HEK293 (cell line): ENCODE data around the gene GMDS.

Experiments
- CTCF ChIA-PET: fragments of 350-600 bp; formaldehyde crosslinking; extraction: SDS; loops from one replicate; lab custom pipeline; 2021; ENCODE audit warnings: antibody characterized with exemption; lab: Yijun Ruan, JAX
- POLR2A ChIA-PET: fragments of 300-600 bp; formaldehyde crosslinking; extraction: SDS; loops from one replicate; lab custom pipeline; 2020; ENCODE audit warnings: antibody characterized with exemption, inconsistent platforms; lab: Yijun Ruan, JAX
- H3K27ac ChIP-seq: fragments of 200-500 bp; sonication (Bioruptor generic); 2 replicates; pipeline ENCODE4 v1.5.1; 2014; ENCODE audit warnings: low read depth, low read length, control low read depth, inconsistent platforms; ENCODE audit errors: extremely low read depth
- H3K36me3 ChIP-seq, 2 experiments: fragments of 200-500 bp in 1 of 2; sonication (Bioruptor generic) in 1 of 2; 1 replicate in 1 of 2; 2 replicates in 1 of 2; pipeline ENCODE4 v1.5.1; 2014 to 2017; ENCODE audit warnings: inconsistent platforms in 2 of 2, low read length in 2 of 2; ENCODE audit not compliant: control insufficient read depth in 2 of 2, insufficient read depth in 1 of 2
- H3K4me1 ChIP-seq: fragments of 200-500 bp; sonication (Bioruptor generic); 2 replicates; pipeline ENCODE4 v1.5.1; 2014; ENCODE audit warnings: mild to moderate bottlenecking, low read length, inconsistent platforms; ENCODE audit not compliant: control insufficient read depth, insufficient read depth
- H3K4me3 ChIP-seq: 2 replicates; pipeline ENCODE4 v1.5.1; 2011; ENCODE audit warnings: low read depth, mild to moderate bottlenecking, control low read depth, low read length, moderate library complexity
- H3K9me3 ChIP-seq: fragments of 200-500 bp; sonication (Bioruptor generic); 2 replicates; pipeline ENCODE4 v1.5.1; 2014; ENCODE audit warnings: low read depth, low read length, inconsistent platforms; ENCODE audit not compliant: control insufficient read depth, insufficient read depth
- BCL11A ChIP-seq: fragments of 450-650 bp; formaldehyde crosslinking; IDR thresholded peaks from 2 replicates; pipeline ENCODE4 v1.5.1; 2016; ENCODE audit warnings: low read depth, missing biosample characterization, missing genetic modification characterization
- KLF16 ChIP-seq: fragments of 450-650 bp; formaldehyde crosslinking; IDR thresholded peaks from 2 replicates; pipeline ENCODE4 v1.5.1; 2017; ENCODE audit warnings: missing biosample characterization, missing genetic modification characterization
- SP2 ChIP-seq: fragments of 450-650 bp; formaldehyde crosslinking; IDR thresholded peaks from 2 replicates; pipeline ENCODE4 v1.5.1; 2016; ENCODE audit warnings: missing biosample characterization, missing genetic modification characterization
- SP7 ChIP-seq: fragments of 450-650 bp; formaldehyde crosslinking; IDR thresholded peaks from 2 replicates; pipeline ENCODE4 v1.5.1; 2016; ENCODE audit warnings: missing biosample characterization, missing genetic modification characterization
- YY2 ChIP-seq: fragments of 450-650 bp; formaldehyde crosslinking; IDR thresholded peaks from 2 replicates; pipeline ENCODE4 v1.5.1; 2016; ENCODE audit warnings: missing biosample characterization, missing genetic modification characterization
- ZBTB1 ChIP-seq: fragments of 450-650 bp; formaldehyde crosslinking; IDR thresholded peaks from 2 replicates; pipeline ENCODE4 v1.5.1; 2016; ENCODE audit warnings: missing biosample characterization, missing genetic modification characterization
- ZBTB8A ChIP-seq: fragments of 450-650 bp; formaldehyde crosslinking; IDR thresholded peaks from 2 replicates; pipeline ENCODE4 v1.5.1; 2016; ENCODE audit warnings: missing biosample characterization, missing genetic modification characterization
- ZIC2 ChIP-seq: fragments of 450-650 bp; formaldehyde crosslinking; IDR thresholded peaks from 2 replicates; pipeline ENCODE4 v1.5.1; 2016; ENCODE audit warnings: missing biosample characterization, missing genetic modification characterization
- ZNF138 ChIP-seq: fragments of 450-650 bp; formaldehyde crosslinking; IDR thresholded peaks from 2 replicates; pipeline ENCODE4 v1.5.1; 2016; ENCODE audit warnings: missing biosample characterization, missing genetic modification characterization, borderline replicate concordance
- ZNF335 ChIP-seq: fragments of 450-650 bp; formaldehyde crosslinking; conservative IDR thresholded peaks from 2 replicates; pipeline ENCODE4 v1.5.1; 2016; ENCODE audit warnings: missing biosample characterization, missing genetic modification characterization
- TF ChIP-seq, protein P1 (sequence below): fragments of 450-650 bp; formaldehyde crosslinking; IDR thresholded peaks from 2 replicates; pipeline ENCODE4 v1.5.1; 2016; ENCODE audit warnings: missing biosample characterization, missing genetic modification characterization
- TF ChIP-seq, protein P2 (sequence below): fragments of 450-650 bp; formaldehyde crosslinking; IDR thresholded peaks from 2 replicates; pipeline ENCODE4 v1.5.1; 2016; ENCODE audit warnings: missing biosample characterization, missing genetic modification characterization
- TF ChIP-seq, protein P3 (sequence below): fragments of 450-650 bp; formaldehyde crosslinking; IDR thresholded peaks from 2 replicates; pipeline ENCODE4 v1.5.1; 2016; ENCODE audit warnings: missing biosample characterization, missing genetic modification characterization
- TF ChIP-seq, protein P4 (sequence below): fragments of 450-650 bp; formaldehyde crosslinking; IDR thresholded peaks from 2 replicates; pipeline ENCODE4 v1.5.1; 2016; ENCODE audit warnings: missing biosample characterization, missing genetic modification characterization, low read depth

The GMDS gene

DNA sequence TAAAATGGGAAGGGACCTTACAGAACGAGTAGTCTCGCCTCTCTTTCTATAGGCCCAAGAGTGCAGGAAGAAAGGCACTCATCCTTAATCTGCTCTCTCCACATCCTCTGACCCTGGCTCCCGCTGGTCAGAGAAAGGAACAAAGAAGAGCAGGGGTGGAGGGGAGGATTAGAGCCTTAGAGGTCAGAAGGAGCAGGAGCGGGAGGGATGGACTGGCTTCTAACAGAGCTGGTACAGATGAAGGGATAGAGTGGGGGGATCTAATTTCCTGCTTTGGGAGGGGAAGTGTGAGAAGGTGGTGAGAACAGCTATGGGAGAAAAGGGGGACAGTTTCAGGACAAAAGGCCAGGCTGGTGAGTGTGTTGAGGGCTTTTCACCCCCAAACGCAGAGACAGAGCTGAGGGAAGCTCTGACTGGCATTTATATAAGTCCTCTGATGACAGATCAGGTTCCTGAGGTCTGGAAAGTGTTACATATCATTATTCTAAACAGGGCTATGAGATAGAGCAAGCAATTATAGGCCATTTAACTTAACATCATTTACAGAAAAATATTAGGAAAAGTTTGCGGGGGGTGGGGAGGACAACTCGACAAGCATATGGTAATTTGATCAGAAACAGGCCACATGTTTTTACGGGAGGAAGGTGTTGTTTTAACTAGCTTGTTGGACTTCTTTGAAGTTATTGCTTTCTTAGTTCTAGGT is 524.6 kb downstream of the GMDS start (continued):
- TF ChIP-seq SP2 (tag by site-specific recombination) (no peak), SP7 (tag by site-specific recombination) (peak; percentile 40; the same call in 1 of the 2 replicates), BCL11A (no peak)
- TF ChIP-seq, protein P1, sequence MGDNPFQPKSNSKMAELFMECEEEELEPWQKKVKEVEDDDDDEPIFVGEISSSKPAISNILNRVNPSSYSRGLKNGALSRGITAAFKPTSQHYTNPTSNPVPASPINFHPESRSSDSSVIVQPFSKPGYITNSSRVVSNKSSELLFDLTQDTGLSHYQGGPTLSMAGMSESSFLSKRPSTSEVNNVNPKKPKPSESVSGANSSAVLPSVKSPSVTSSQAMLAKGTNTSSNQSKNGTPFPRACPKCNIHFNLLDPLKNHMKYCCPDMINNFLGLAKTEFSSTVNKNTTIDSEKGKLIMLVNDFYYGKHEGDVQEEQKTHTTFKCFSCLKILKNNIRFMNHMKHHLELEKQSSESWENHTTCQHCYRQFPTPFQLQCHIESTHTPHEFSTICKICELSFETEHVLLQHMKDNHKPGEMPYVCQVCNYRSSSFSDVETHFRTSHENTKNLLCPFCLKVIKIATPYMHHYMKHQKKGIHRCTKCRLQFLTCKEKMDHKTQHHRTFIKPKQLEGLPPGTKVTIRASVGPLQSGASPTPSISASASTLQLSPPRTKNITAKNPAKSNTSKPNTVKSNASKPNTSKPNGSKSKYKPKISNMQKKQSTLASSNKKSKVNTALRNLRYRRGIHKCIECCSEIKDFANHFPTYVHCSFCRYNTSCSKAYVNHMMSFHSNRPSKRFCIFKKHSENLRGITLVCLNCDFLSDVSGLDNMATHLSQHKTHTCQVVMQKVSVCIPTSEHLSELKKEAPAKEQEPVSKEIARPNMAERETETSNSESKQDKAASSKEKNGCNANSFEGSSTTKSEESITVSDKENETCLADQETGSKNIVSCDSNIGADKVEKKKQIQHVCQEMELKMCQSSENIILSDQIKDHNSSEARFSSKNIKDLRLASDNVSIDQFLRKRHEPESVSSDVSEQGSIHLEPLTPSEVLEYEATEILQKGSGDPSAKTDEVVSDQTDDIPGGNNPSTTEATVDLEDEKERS (tag by site-specific recombination): no peak

DNA sequence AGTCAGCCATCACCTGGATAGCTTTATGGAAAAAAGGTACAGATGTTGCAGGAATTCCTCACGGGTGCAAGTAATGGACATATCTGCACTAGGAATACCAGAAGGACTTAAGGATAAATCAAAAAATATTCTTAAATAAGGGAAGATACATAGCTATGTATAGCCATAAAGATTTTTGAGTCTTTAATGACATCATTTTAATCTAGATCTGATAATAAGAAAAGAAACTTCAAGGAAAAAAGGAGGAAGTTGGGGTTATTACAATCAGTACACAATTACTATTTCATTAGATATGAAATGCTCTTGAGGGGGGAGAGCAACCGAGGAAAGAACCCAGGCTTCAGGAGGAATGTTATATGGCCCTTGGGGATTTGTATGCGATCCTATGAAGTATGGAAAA is 525.5 kb downstream of the GMDS start:
- ChIA-PET CTCF (interaction anchor here (0.7 to 0.9 kb wide), 5 partner anchors 8 to 728 kb away, joined by 4 to 5 read pairs (median 4); no protein-coding TSS in a partner anchor), POLR2A (no interaction called here)
- Histone ChIP-seq H3K27ac (no peak overlapping the region), H3K4me3 (no peak overlapping the region), H3K4me1 (peaks cover 24% of the 10 kb centered on the region), H3K36me3 (no peaks in the 10 kb centered on the region), H3K9me3 (no peaks in the 10 kb centered on the region)
- TF ChIP-seq ZNF335: no peak
- TF ChIP-seq, protein P2, sequence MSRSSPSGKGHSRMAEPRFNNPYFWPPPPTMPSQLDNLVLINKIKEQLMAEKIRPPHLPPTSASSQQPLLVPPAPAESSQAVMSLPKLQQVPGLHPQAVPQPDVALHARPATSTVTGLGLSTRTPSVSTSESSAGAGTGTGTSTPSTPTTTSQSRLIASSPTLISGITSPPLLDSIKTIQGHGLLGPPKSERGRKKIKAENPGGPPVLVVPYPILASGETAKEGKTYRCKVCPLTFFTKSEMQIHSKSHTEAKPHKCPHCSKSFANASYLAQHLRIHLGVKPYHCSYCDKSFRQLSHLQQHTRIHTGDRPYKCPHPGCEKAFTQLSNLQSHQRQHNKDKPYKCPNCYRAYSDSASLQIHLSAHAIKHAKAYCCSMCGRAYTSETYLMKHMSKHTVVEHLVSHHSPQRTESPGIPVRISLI (tag by site-specific recombination): no peak
- TF ChIP-seq ZBTB1 (tag by site-specific recombination): no peak
- TF ChIP-seq YY2: no peak
- TF ChIP-seq, protein P3, sequence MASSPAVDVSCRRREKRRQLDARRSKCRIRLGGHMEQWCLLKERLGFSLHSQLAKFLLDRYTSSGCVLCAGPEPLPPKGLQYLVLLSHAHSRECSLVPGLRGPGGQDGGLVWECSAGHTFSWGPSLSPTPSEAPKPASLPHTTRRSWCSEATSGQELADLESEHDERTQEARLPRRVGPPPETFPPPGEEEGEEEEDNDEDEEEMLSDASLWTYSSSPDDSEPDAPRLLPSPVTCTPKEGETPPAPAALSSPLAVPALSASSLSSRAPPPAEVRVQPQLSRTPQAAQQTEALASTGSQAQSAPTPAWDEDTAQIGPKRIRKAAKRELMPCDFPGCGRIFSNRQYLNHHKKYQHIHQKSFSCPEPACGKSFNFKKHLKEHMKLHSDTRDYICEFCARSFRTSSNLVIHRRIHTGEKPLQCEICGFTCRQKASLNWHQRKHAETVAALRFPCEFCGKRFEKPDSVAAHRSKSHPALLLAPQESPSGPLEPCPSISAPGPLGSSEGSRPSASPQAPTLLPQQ (tag by site-specific recombination): no peak
- TF ChIP-seq, protein P4, sequence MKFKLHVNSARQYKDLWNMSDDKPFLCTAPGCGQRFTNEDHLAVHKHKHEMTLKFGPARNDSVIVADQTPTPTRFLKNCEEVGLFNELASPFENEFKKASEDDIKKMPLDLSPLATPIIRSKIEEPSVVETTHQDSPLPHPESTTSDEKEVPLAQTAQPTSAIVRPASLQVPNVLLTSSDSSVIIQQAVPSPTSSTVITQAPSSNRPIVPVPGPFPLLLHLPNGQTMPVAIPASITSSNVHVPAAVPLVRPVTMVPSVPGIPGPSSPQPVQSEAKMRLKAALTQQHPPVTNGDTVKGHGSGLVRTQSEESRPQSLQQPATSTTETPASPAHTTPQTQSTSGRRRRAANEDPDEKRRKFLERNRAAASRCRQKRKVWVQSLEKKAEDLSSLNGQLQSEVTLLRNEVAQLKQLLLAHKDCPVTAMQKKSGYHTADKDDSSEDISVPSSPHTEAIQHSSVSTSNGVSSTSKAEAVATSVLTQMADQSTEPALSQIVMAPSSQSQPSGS (tag by site-specific recombination): peak; percentile 77
- no peak for TF ChIP-seq ZBTB8A
- no peak for TF ChIP-seq KLF16

DNA sequence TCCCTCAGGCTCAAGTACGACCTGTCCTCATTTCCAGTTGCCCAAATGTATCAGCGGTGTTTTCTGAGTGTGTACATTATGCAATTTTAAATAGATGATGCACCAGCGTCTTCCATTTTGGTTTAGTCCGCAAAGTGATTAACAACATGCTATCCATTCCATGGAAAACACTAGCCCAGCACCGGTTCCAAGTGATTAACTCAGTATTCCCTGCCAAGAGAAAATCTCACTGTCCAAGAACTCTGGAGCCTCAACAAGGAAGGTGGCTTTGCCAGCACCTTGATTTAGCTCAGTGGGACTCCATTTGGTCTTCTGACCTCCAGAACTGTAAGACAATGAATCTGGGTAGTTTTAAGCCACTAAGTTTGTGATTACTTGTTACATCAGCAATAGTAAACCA is 528.5 kb downstream of the GMDS start:
- CTCF ChIA-PET: interaction anchor here (0.6 to 1.5 kb wide), 2 partner anchors 30 to 119 kb away, joined by 3 read pairs; no protein-coding TSS in a partner anchor
- TF ChIP-seq ZNF138 (tag by site-specific recombination) (no peak), ZIC2 (tag by site-specific recombination) (no peak)
- peaks cover 15% of the 10 kb centered on the region for H3K4me1 ChIP-seq
- H3K27ac ChIP-seq: no peak overlapping the region
- POLR2A ChIA-PET: no interaction called here
- no peaks in the 10 kb centered on the region for H3K36me3 ChIP-seq
- no peaks in the 10 kb centered on the region for H3K9me3 ChIP-seq
- no peak overlapping the region for H3K4me3 ChIP-seq
